Esophagus (tissue), 2 donors: Measurements from ENCODE around the gene TMEM271. TPM values are rescaled to one million over a fixed set of nuclear protein-coding genes. Genes with fewer than 3 reads are reported as not detected.

Experiments
- H3K27ac ChIP-seq, 2 donors: one replicate each; pipeline ENCODE4 v1.5.1; 2013; ENCODE audit warnings: low read depth in 2 of 2, mild to moderate bottlenecking in 2 of 2, inconsistent platforms in 1 of 2, low read length in 1 of 2, moderate library complexity in 1 of 2
- H3K27me3 ChIP-seq, 2 donors: one replicate each; pipeline ENCODE4 v1.6.1; 2013; ENCODE audit warnings: low read length in 2 of 2, control low read depth in 1 of 2, mild to moderate bottlenecking in 1 of 2; ENCODE audit not compliant: insufficient read depth in 2 of 2, control insufficient read depth in 1 of 2
- H3K36me3 ChIP-seq, 2 donors: one replicate each; pipeline ENCODE4 v1.6.1; 2013; ENCODE audit warnings: low read length in 1 of 2; ENCODE audit not compliant: control insufficient read depth in 2 of 2, insufficient read depth in 2 of 2
- H3K4me1 ChIP-seq, 2 donors: one replicate each; pipeline ENCODE4 v1.6.1; 2013; ENCODE audit warnings: low read length in 1 of 2; ENCODE audit not compliant: control insufficient read depth in 2 of 2, insufficient read depth in 2 of 2
- H3K4me3 ChIP-seq, 2 donors: one replicate each; pipeline ENCODE4 v1.5.1; 2013; ENCODE audit warnings: low read length in 2 of 2, mild to moderate bottlenecking in 2 of 2, low read depth in 1 of 2, moderate library complexity in 1 of 2
- H3K9me3 ChIP-seq, 2 donors: one replicate each; pipeline ENCODE4 v1.6.1; 2013; ENCODE audit warnings: mild to moderate bottlenecking in 2 of 2, low read depth in 1 of 2, low read length in 1 of 2, moderate library complexity in 1 of 2; ENCODE audit not compliant: control insufficient read depth in 2 of 2, insufficient read depth in 1 of 2
- WGBS, 2 donors: extraction: QIAGEN DNeasy Blood & Tissue Kit; methylation state at CpG; one replicate each; pipeline ENCODE4 v1.1.7; 2013; 5-methylcytosine and 5-hydroxymethylcytosine counted together
- polyA plus RNA-seq, 2 donors: library from polyadenylated mRNA; stranded (reverse); fragments of 200-250 nt; gene quantifications; one replicate each; pipeline ENCODE4 v1.2.3, GENCODE V29; 2013
- donor health status: healthy with polysubstance abuse.
- donor health status: Bipolar disorder and iron deficiency.

TMEM271 gene
- polyA plus RNA-seq, 2 donors, result 0.08 TPM

DNA sequence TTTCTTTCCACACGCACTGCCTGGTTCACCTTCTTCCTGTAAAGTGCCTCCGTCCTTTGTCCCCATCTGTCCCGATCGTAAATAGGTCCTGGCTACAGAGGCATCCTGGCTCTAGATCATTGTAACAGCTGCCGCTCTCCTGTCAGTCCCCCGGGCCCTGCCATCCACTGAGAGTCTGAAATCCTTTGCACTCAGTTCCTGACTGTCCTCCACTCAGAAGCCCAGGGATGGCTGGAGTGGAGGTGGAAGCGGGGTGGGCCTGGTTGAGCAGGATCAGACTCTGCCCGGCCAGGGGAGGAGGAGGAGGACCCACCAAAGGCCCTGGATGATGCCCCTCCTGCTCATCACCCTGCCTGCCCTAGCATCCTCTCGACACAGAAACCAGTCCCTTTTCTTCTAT is 47.3 kb downstream of the TMEM271 start:
- Histone ChIP-seq H3K4me1 (no peaks in the 10 kb centered on the region), H3K9me3 (no peaks in the 10 kb centered on the region), H3K36me3 (peaks cover 7 to 54% of the 10 kb centered on the region in 2 donors), H3K4me3 (no peak overlapping the region), H3K27me3 (no peaks in the 10 kb centered on the region), H3K27ac (no peak overlapping the region)
- 89 to 90% methylated on average over 9 of the region's 9 CpGs for WGBS, 2 donors

DNA sequence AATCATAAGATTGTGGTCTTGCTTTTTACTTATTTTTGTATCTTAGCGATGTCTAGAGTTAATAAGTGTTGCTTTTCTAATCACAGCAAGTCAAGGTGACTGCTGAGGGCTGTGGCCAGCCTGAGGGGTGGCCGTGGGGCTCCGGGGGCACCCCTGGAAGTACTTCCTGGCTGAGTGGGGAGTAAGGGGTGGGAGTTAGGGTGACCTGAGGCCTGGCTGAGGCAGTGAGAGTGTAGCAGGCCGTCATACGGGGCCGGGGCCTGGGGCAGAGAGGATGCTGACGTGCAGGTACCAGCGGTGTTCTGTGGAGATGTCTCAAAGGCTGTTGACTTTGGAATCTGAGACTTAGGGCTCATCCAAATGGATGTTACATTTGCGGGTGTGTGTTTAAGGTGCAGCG is 47.8 kb downstream of the TMEM271 start:
- no peak overlapping the region for H3K4me3 ChIP-seq
- no peaks in the 10 kb centered on the region for H3K4me1 ChIP-seq
- no peak overlapping the region for H3K27ac ChIP-seq
- no peaks in the 10 kb centered on the region for H3K9me3 ChIP-seq
- WGBS, 2 donors, result 92 to 93% methylated on average over 10 of the region's 10 CpGs
- peaks cover 7 to 54% of the 10 kb centered on the region in 2 donors for H3K36me3 ChIP-seq
- no peaks in the 10 kb centered on the region for H3K27me3 ChIP-seq

DNA sequence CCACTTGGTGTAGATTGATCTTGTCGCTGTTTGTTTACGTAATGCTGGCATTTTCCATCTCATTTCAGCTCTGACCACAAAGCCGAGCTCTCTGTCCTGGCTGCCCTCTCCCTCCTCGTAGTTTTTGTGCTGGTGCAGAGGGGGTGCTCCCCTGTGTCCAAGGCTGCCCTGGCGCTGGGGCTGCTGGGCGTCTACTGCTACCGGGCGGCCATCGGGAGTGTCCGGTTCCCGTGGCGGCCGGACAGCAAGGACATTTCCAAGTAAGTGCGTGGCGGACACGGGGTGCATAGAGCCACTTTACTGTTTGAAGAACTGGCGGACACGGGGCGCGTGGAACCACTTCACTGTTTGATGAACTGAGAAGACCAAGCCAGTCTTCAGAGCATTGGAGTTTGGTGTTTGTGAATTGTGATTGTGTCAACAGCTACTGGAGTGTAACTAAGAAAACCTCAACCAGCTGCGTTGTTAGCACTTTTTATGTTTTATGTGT is 49.1 kb downstream of the TMEM271 start:
- WGBS, 2 donors, result 96 to 98% methylated on average over 21 of the region's 21 CpGs
- H3K4me1 ChIP-seq, result no peaks in the 10 kb centered on the region
- no peaks in the 10 kb centered on the region for H3K9me3 ChIP-seq
- no peaks in the 10 kb centered on the region for H3K27me3 ChIP-seq
- H3K36me3 ChIP-seq, result peaks cover 13 to 56% of the 10 kb centered on the region in 2 donors
- H3K27ac ChIP-seq, result no peak overlapping the region
- H3K4me3 ChIP-seq, result no peak overlapping the region

DNA sequence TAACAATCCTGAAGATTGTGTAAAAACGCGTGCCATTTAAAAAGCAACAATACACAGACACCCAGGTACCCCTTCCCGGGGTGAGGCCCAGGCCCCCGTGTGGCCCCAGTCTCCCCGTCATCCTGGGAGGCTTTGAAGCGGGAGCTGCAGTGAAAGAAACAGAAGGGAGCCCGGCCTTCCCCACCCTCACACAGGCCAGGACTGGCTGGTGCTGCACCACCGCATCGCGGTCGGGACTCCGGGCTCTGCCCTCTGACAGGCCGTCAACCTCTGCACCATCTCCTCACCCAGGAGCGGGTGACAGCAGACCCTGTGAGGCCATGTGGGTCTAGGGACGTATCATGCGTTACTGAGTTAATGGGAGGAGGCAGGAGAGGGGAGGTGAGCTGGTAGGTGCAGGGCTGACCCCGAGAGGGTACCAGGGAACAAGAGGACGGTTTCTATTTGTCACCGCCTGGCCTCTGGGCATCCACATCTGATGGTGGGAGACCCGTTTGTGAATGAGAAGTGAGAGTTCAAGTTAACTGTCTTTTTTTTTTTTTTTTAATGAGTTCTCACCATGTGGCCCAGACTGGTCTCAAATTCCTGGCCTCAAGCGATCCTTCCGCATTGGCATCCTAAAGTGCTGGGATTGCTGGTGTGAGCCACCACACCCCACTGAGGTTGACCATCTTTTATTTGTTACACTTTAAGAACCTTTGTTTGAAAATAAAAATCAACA is 49.7 kb downstream of the TMEM271 start:
- no peak overlapping the region for H3K27ac ChIP-seq
- no peak overlapping the region for H3K4me3 ChIP-seq
- H3K36me3 ChIP-seq, result peaks cover 17 to 56% of the 10 kb centered on the region in 2 donors
- H3K4me1 ChIP-seq, result no peaks in the 10 kb centered on the region
- H3K9me3 ChIP-seq, result no peaks in the 10 kb centered on the region
- no peaks in the 10 kb centered on the region for H3K27me3 ChIP-seq
- WGBS, 2 donors, result 93 to 95% methylated on average over 22 of the region's 22 CpGs

DNA sequence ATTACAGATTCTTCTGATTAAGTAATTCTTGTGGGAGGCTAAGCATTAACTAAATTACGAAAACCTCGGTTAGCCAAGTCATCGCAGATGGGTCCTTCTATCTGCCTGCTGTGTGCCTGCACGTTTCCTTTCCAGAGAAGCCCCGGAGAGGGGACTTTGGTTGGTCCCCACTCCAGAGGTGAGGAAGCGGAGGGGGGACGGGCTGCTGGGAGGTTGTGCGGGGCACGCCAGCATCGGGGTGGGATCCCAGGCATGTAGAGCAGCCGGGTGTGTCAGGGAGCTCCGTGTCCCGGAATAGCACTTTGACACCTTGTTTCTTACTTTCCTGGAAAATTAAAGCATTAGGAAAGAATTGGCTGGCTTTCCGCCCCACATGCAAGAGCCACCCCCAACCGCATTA is 50.4 kb downstream of the TMEM271 start:
- H3K4me3 ChIP-seq, result no peak overlapping the region
- peaks cover 14 to 53% of the 10 kb centered on the region in 2 donors for H3K36me3 ChIP-seq
- WGBS, 2 donors, result 97 to 98% methylated on average over 15 of the region's 15 CpGs
- H3K27me3 ChIP-seq, result no peaks in the 10 kb centered on the region
- peaks cover 0 to under 1% of the 10 kb centered on the region in 2 donors for H3K4me1 ChIP-seq
- no peak overlapping the region for H3K27ac ChIP-seq
- no peaks in the 10 kb centered on the region for H3K9me3 ChIP-seq

DNA sequence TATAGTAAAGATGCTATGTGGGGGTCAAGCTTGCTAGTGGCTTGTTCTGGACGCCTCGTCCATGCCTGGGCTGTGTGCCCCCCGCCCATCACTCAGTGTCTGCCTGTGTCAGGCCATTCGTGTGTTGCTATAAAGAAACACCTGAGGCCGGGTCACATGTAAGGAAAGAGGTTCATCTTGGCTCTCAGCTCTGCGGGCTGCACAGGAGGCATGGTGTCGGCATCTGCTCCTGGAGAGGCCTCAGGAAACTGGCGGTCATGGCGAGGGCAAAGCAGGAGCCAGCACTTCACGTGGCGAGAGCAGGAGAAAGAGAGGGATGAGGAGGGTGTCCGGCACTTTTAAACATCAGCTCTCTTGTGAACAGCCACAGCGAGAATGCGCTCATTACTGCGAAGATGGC is 51.9 kb downstream of the TMEM271 start:
- Histone ChIP-seq H3K27ac (no peak overlapping the region), H3K36me3 (peaks cover 14 to 52% of the 10 kb centered on the region in 2 donors)

More for the DNA sequence above, 51.9 kb downstream of the TMEM271 start:
- no peaks in the 10 kb centered on the region for H3K9me3 ChIP-seq
- WGBS, 2 donors, result 95 to 97% methylated on average over 15 of the region's 15 CpGs
- no peaks in the 10 kb centered on the region for H3K27me3 ChIP-seq
- H3K4me3 ChIP-seq, result no peak overlapping the region
- H3K4me1 ChIP-seq, result peaks cover 0 to 6% of the 10 kb centered on the region in 2 donors

Other genes starting within 250 kb of the TMEM271 start
- gene ZNF141, start 238.5 kb downstream of the TMEM271 start, polyA plus RNA-seq, result 1 to 10 TPM; 1.8 to 3.7 TPM
- 1 to 10 TPM; 6.9 to 7.0 TPM for gene ZNF721, start 77.1 kb downstream of the TMEM271 start, polyA plus RNA-seq
- gene PIGG, start 77.1 kb downstream of the TMEM271 start, polyA plus RNA-seq, result 10 to 100 TPM; 18.7 to 37.4 TPM
- under 1 TPM; 0.41 to 0.89 TPM for gene PDE6B, start 49.3 kb upstream of the TMEM271 start, polyA plus RNA-seq
- gene ATP5ME, start 98.0 kb upstream of the TMEM271 start, polyA plus RNA-seq, result 100 to 1,000 TPM; 539 to 570 TPM
- 10 to 100 TPM; 17.9 to 22.4 TPM for gene MYL5, start 98.2 kb upstream of the TMEM271 start, polyA plus RNA-seq
- 1 to 10 TPM; 3.8 to 7.2 TPM for gene SLC49A3, start 112.9 kb upstream of the TMEM271 start, polyA plus RNA-seq
- 10 to 100 TPM; 27.0 to 63.7 TPM for gene PCGF3, start 129.5 kb upstream of the TMEM271 start, polyA plus RNA-seq
- 1 to 10 TPM in 1 of 2 donors, under 1 TPM in 1; 0.74 to 2.8 TPM for gene CPLX1, start 249.8 kb upstream of the TMEM271 start, polyA plus RNA-seq